GM06990 (cell line): ENCODE measurements around the gene DCST2.

Experiments used
- DNase-seq: peaks from one replicate; pipeline ENCODE4 v3.0.0-alpha.2; 2011; ENCODE audit not compliant: insufficient read length; ENCODE audit errors: extremely low read depth
- H3K27me3 ChIP-seq: replicated peaks from 2 replicates; pipeline ENCODE4 v1.6.0; 2011; ENCODE audit warnings: low read length; ENCODE audit not compliant: control insufficient read depth, insufficient read depth
- H3K36me3 ChIP-seq: 2 replicates; pipeline ENCODE4 v1.5.1; 2011; ENCODE audit warnings: low read length; ENCODE audit not compliant: control insufficient read depth, insufficient read depth
- H3K4me3 ChIP-seq: replicated peaks from 2 replicates; pipeline ENCODE4 v1.5.1; 2011; ENCODE audit warnings: low read depth, mild to moderate bottlenecking, control low read depth, low read length
- TF ChIP-seq, protein P1 (sequence below): IDR thresholded peaks from 2 replicates; pipeline ENCODE4 v1.5.1; 2011; ENCODE audit warnings: low read length, control low read depth, mild to moderate bottlenecking, inconsistent platforms; ENCODE audit not compliant: insufficient read depth, poor library complexity, severe bottlenecking

Gene DCST2

DNA sequence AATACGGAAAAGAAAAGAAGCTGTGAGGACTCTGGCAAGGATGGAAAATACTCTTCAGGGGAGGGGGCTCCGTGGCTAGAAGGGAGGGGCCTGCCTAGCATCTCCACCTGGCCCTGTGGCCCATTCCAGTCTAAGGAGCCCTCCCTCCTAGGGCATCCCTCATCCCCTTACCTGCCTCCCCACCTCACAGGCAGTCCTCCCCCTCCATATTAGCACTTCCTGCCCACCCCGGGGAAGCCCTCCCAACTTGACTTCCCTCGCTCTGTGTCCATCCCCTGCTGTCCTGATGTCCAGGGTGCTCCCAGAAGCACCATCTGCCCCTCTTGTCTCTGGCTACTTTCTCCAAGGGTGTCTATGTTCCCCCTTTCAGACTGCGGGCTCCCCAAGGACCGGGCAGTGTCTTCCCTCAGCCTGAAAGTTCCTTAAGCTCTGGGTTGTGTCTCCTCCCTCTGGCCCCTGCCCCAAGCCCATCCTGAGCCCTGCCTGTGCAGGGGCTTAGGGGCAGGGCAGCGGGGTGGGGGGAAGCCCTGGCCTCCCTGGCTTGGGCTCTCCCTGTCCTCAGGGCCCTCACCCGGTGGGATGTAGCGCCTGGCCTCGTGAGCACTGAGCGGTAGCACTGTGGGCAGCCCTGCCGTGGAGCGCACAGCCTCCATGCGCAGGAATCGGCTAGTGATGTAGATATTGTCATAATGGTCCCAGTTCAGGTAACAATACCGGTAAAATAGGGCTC, 3.9 kb downstream of the DCST2 start:
- no peak for DNase-seq
- peaks cover 3% of the 10 kb centered on the region for H3K27me3 ChIP-seq
- H3K4me3 ChIP-seq, result no peak overlapping the region
- TF ChIP-seq, protein P1, sequence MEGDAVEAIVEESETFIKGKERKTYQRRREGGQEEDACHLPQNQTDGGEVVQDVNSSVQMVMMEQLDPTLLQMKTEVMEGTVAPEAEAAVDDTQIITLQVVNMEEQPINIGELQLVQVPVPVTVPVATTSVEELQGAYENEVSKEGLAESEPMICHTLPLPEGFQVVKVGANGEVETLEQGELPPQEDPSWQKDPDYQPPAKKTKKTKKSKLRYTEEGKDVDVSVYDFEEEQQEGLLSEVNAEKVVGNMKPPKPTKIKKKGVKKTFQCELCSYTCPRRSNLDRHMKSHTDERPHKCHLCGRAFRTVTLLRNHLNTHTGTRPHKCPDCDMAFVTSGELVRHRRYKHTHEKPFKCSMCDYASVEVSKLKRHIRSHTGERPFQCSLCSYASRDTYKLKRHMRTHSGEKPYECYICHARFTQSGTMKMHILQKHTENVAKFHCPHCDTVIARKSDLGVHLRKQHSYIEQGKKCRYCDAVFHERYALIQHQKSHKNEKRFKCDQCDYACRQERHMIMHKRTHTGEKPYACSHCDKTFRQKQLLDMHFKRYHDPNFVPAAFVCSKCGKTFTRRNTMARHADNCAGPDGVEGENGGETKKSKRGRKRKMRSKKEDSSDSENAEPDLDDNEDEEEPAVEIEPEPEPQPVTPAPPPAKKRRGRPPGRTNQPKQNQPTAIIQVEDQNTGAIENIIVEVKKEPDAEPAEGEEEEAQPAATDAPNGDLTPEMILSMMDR, result no peak
- no peaks in the 10 kb centered on the region for H3K36me3 ChIP-seq

DNA sequence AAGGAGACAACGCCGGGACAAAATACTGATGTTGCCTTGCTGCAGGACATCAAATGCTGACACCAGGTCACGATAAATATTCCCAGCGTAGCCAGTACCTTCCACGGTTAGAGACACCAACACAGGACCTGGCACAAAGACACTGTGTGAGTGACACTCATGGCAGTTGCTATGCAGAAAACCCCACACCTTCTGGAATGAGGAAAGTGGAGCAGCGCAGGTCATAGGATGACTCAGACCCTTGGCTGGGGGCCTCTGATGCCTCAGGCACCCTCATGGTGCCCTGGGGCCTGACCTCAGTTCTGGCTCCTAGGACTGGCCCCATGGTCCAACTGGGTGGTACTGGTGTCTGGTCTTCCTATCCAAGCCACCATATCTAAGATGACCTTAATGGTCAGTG, 7.0 kb downstream of the DCST2 start:
- Histone ChIP-seq H3K27me3 (no peaks in the 10 kb centered on the region; the same call in 1 of the 2 replicates), H3K4me3 (no peak overlapping the region), H3K36me3 (no peaks in the 10 kb centered on the region)
- DNase-seq, result no peak
- TF ChIP-seq, protein P1, result no peak

DNA sequence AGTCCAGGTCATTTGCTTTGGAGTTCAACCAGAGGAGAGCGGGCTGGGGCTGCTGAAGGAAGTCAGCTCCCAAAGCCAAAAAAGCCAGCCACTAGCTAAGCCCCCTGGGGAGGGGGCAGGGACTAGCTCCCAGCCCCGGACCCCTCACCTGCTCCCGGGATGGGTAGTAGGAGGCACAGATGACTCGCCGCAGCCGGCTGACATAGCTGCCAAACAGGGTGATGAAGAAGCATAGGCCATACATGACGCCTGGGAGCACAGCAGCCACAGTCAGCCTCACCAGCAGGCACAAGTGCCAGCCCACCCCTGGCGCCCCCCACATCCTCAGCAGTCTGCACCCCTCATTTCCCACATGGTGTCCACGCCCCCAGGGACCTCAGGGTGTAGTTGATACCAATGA, 7.4 kb downstream of the DCST2 start:
- H3K4me3 ChIP-seq, result no peak overlapping the region
- H3K27me3 ChIP-seq, result no peaks in the 10 kb centered on the region; the same call in 1 of the 2 replicates
- no peak for DNase-seq
- TF ChIP-seq, protein P1, result no peak
- H3K36me3 ChIP-seq, result no peaks in the 10 kb centered on the region

DNA sequence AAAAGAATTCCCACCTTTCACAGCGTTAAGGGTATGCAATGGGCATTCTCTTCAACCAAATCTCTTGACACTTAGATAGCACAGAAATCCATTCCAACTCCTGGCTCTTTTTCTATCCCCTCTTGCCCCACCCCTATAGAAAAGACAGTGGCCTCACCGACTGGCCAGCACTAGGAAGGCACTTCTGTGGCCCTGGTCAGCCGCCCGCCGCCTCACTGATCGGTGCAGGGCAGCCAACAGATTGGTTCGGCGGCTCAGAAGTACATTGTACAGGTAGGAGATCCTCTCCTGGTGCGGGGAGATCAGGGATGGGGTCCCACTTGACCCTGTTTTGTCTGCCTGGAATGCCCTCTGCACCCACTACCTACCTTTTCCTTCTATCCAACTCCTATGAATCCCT, 9.3 kb downstream of the DCST2 start:
- no peaks in the 10 kb centered on the region; the same call in 1 of the 2 replicates for H3K27me3 ChIP-seq
- no peak for DNase-seq
- H3K36me3 ChIP-seq, result no peaks in the 10 kb centered on the region
- TF ChIP-seq, protein P1, result no peak
- no peak overlapping the region for H3K4me3 ChIP-seq

DNA sequence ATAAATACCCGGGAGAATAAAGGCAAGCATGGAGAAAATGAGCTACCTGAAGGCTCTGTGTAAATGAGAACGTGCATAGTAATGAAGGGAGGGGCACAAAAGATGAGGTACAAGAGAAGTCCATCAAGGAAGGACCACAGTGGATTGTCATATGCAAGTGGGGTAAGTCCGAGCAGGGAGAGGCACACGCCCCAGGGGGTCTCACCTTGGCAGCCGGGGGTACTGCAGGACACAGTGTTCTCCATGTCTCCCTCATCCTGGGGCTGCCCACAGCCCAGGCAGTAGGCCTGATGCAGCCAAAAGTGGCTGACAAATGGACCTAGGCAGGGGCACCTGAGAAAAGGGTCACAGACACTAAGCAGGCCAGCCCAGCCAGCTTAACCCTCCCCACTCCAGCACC, 10.0 kb downstream of the DCST2 start:
- Histone ChIP-seq H3K36me3 (no peaks in the 10 kb centered on the region), H3K4me3 (no peak overlapping the region), H3K27me3 (no peaks in the 10 kb centered on the region)
- no peak for DNase-seq
- TF ChIP-seq, protein P1, result no peak

DNA sequence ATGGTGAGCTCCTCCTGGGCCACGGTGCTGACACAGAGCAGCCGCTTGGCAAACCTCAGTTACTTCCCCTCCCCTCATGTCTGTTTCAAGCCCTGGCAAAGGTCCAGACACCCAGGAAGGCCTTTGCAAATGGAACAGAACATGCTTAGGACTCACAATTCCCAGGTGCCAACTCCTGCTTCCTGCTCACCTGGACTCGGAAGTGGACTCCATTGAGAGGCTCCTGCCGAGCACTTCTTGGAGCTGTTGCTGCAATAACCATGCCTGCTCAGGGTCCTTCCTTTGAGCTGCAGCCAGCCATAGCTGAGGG, 10.7 kb downstream of the DCST2 start:
- H3K27me3 ChIP-seq, result no peaks in the 10 kb centered on the region
- no peaks in the 10 kb centered on the region for H3K36me3 ChIP-seq
- no peak for DNase-seq
- no peak overlapping the region for H3K4me3 ChIP-seq
- TF ChIP-seq, protein P1, result no peak
